Measurements from ENCODE around the gene ICE2.
"Not testable (repeated sequence)": the region's sequence is repeated elsewhere in the genome, so short reads cannot be mapped to it uniquely, and the experiment has no call there.

ICE2 gene

GRCh38 chr15:60410350-60410749 is 68.6 kb downstream of the ICE2 start:
- not testable (repeated sequence) for DNase-seq (ENCODE audit: low read depth in 3 of 3)

GRCh38 chr15:60408463-60408981 is 70.4 kb downstream of the ICE2 start:
- no peak for DNase-seq (ENCODE audit: low read depth in 3 of 3)

GRCh38 chr15:60407415-60407805 is 71.5 kb downstream of the ICE2 start:
- DNase-seq (ENCODE audit: low read depth in 3 of 3), result no peak

GRCh38 chr15:60406513-60407414 is 72.2 kb downstream of the ICE2 start:
- DNase-seq (ENCODE audit: low read depth in 3 of 3), result no peak

- no peak for DNase-seq (ENCODE audit: low read depth in 3 of 3)
Measured at GRCh38 chr15:60405399-60405798, 73.5 kb downstream of the ICE2 start.

- not testable (repeated sequence) for DNase-seq (ENCODE audit: low read depth in 3 of 3)
Measured at GRCh38 chr15:60404351-60404750, 74.6 kb downstream of the ICE2 start.

- no peak for DNase-seq (ENCODE audit: low read depth in 3 of 3)
Measured at GRCh38 chr15:60400944-60401343, 78.0 kb downstream of the ICE2 start.

GRCh38 chr15:60399931-60400330 is 79.0 kb downstream of the ICE2 start:
- no peak for DNase-seq (ENCODE audit: low read depth in 3 of 3)

GRCh38 chr15:60399246-60399915 is 79.6 kb downstream of the ICE2 start:
- no peak for DNase-seq (ENCODE audit: low read depth in 3 of 3)

GRCh38 chr15:60397772-60398445 is 81.0 kb downstream of the ICE2 start, which contains the start of gene ANXA2:
Gene ANXA2 (minus strand): TSS chr15:60397986. CDS start chr15:60386075, 11,911 bp downstream.
- peak; percentile 59 to 81 (median 65) for DNase-seq (ENCODE audit: low read depth in 3 of 3)

- peak in 1 of 3 experiments; percentile 47 for DNase-seq (ENCODE audit: low read depth in 3 of 3)
Measured at GRCh38 chr15:60396958-60397771, 81.8 kb downstream of the ICE2 start.

- no peak for DNase-seq (ENCODE audit: low read depth in 3 of 3)
Measured at GRCh38 chr15:60396560-60396957, 82.4 kb downstream of the ICE2 start.

- no peak for DNase-seq (ENCODE audit: low read depth in 3 of 3)
Measured at GRCh38 chr15:60396100-60396499, 82.8 kb downstream of the ICE2 start.

GRCh38 chr15:60395276-60396011 is 83.5 kb downstream of the ICE2 start:
- DNase-seq (ENCODE audit: low read depth in 3 of 3), result no peak

GRCh38 chr15:60394689-60395097 is 84.2 kb downstream of the ICE2 start:
- DNase-seq (ENCODE audit: low read depth in 3 of 3), result no peak

GRCh38 chr15:60392986-60393790 is 85.8 kb downstream of the ICE2 start:
- DNase-seq (ENCODE audit: low read depth in 3 of 3), result no peak

GRCh38 chr15:60392601-60392985 is 86.3 kb downstream of the ICE2 start:
- DNase-seq (ENCODE audit: low read depth in 3 of 3), result peak in 1 of 3 experiments; percentile 13

GRCh38 chr15:60391722-60392315 is 87.1 kb downstream of the ICE2 start:
- DNase-seq (ENCODE audit: low read depth in 3 of 3), result no peak

- DNase-seq (ENCODE audit: low read depth in 3 of 3), result no peak
Measured at GRCh38 chr15:60390871-60391501, 88.0 kb downstream of the ICE2 start.

All from stimulated activated CD4-positive, alpha-beta T cell treated with anti-CD3 and anti-CD28 coated beads, TNF-alpha, amount 100 ng/mL, for 24 hours (primary cell).